ENCODE data around the gene GGT6.
"Not testable (repeated sequence)": the region's sequence is repeated elsewhere in the genome, so short reads cannot be mapped to it uniquely, and the experiment has no call there.

The GGT6 gene

GRCh38 chr17:4560421-4560820 is at the start of gene GGT6:
GGT6 (minus strand) TSS chr17:4560577; CDS start chr17:4560521, 56 bp downstream.
- no peak for DNase-seq

- DNase-seq, result no peak
Measured at GRCh38 chr17:4610162-4610561, 49.8 kb upstream of the GGT6 start.

- no peak for DNase-seq
Measured at GRCh38 chr17:4609761-4610160, 49.4 kb upstream of the GGT6 start.

GRCh38 chr17:4607773-4608187 is 47.4 kb upstream of the GGT6 start:
- no peak for DNase-seq

- no peak for DNase-seq
Measured at GRCh38 chr17:4607261-4607741, 46.9 kb upstream of the GGT6 start.

GRCh38 chr17:4605826-4606225 is 45.4 kb upstream of the GGT6 start:
- no peak for DNase-seq

- not testable (repeated sequence) for DNase-seq
Measured at GRCh38 chr17:4604736-4605135, 44.4 kb upstream of the GGT6 start.

- DNase-seq, result no peak
Measured at GRCh38 chr17:4604111-4604644, 43.8 kb upstream of the GGT6 start.

- no peak for DNase-seq
Measured at GRCh38 chr17:4602041-4602440, 41.7 kb upstream of the GGT6 start.

GRCh38 chr17:4601326-4601725 is 40.9 kb upstream of the GGT6 start:
- no peak for DNase-seq

GRCh38 chr17:4600563-4600962 is 40.2 kb upstream of the GGT6 start:
- no peak for DNase-seq

- DNase-seq, result no peak
Measured at GRCh38 chr17:4599505-4600281, 39.3 kb upstream of the GGT6 start.

- no peak for DNase-seq
Measured at GRCh38 chr17:4598776-4599504, 38.6 kb upstream of the GGT6 start.

- DNase-seq, result no peak
Measured at GRCh38 chr17:4597975-4598374, 37.6 kb upstream of the GGT6 start.

GRCh38 chr17:4596636-4597380 is 36.4 kb upstream of the GGT6 start:
- DNase-seq, result no peak

GRCh38 chr17:4595685-4596342 is 35.4 kb upstream of the GGT6 start:
- not testable (repeated sequence) for DNase-seq

GRCh38 chr17:4594931-4595684 is 34.7 kb upstream of the GGT6 start:
- DNase-seq, result no peak

GRCh38 chr17:4594406-4594805 is 34.0 kb upstream of the GGT6 start:
- no peak for DNase-seq

- DNase-seq, result no peak
Measured at GRCh38 chr17:4593021-4593421, 32.6 kb upstream of the GGT6 start.

- no peak for DNase-seq
Measured at GRCh38 chr17:4592240-4593005, 32.0 kb upstream of the GGT6 start.

- DNase-seq, result no peak
Measured at GRCh38 chr17:4591529-4591928, 31.2 kb upstream of the GGT6 start.
